OCI-LY3 (cell line): ENCODE results near the gene NCCRP1.

Experiments used
- H2AFZ ChIP-seq: fragments of 200-600, 300-600 bp; shearing (Covaris generic); 2 replicates; pipeline ENCODE4 v1.6.0; 2014; ENCODE audit warnings: antibody characterized with exemption, low read depth, low read length
- H3K27ac ChIP-seq: fragments of 200-600, 300-600 bp; sonication (generic); 2 replicates; pipeline ENCODE4 v1.5.1; 2014; ENCODE audit warnings: mild to moderate bottlenecking, low read length, moderate library complexity, mixed read lengths
- H3K27me3 ChIP-seq: fragments of 200-600, 300-600 bp; sonication (generic); 2 replicates; pipeline ENCODE4 v1.6.1; 2014; ENCODE audit warnings: low read depth, low read length, mixed read lengths
- H3K36me3 ChIP-seq: fragments of 200-600, 300-600 bp; sonication (generic); replicated peaks from 2 replicates; pipeline ENCODE3; 2014; ENCODE audit warnings: low read depth, low read length, mixed read lengths
- H3K4me1 ChIP-seq: fragments of 300-600, 200-600 bp; sonication (generic); 2 replicates; pipeline ENCODE4 v1.6.1; 2014; ENCODE audit warnings: low read length, mixed read lengths
- H3K4me2 ChIP-seq: fragments of 200-600, 300-600 bp; sonication (generic); 2 replicates; pipeline ENCODE4 v1.6.1; 2014; ENCODE audit warnings: low read length, mixed read lengths
- H3K4me3 ChIP-seq: fragments of 300-600, 200-600 bp; sonication (generic); 2 replicates; pipeline ENCODE4 v1.5.1; 2014; ENCODE audit warnings: antibody characterized with exemption, mild to moderate bottlenecking, low read length, moderate library complexity
- H3K79me2 ChIP-seq: fragments of 300-600, 200-600 bp; shearing (Covaris generic); 2 replicates; pipeline ENCODE4 v1.6.1; 2014; ENCODE audit warnings: mild to moderate bottlenecking, low read length, mixed read lengths
- H3K9ac ChIP-seq: fragments of 300-600, 200-600 bp; shearing (Covaris generic); 2 replicates; pipeline ENCODE4 v1.6.0; 2014; ENCODE audit warnings: mild to moderate bottlenecking, low read length, moderate library complexity
- H3K9me3 ChIP-seq: fragments of 200-600, 300-600 bp; shearing (Covaris generic); 2 replicates; pipeline ENCODE4 v1.6.1; 2014; ENCODE audit warnings: low read length, mixed read lengths; ENCODE audit not compliant: insufficient read depth
- H4K20me1 ChIP-seq: fragments of 200-600, 300-600 bp; sonication (generic); 2 replicates; pipeline ENCODE4 v1.6.1; 2016; ENCODE audit warnings: low read length, mixed read lengths; ENCODE audit not compliant: insufficient read depth
- CTCF ChIP-seq: fragments of 200-600, 300-600 bp; sonication (generic); IDR thresholded peaks from 2 replicates; pipeline ENCODE4 v1.5.1; 2014; ENCODE audit warnings: antibody characterized with exemption, low read length, low read depth
- EZH2phosphoT487 ChIP-seq: fragments of 200-600 bp; shearing (Covaris generic); IDR thresholded peaks from 2 replicates; pipeline ENCODE4 v1.6.1; 2018; ENCODE audit warnings: antibody characterized with exemption, mixed run types, low read depth

The NCCRP1 gene

GRCh38 chr19:39172700-39173501 lies 23.9 kb upstream of the NCCRP1 start:
- no peak for TF ChIP-seq CTCF
- TF ChIP-seq EZH2phosphoT487, result no peak

GRCh38 chr19:39173502-39173991 lies 23.2 kb upstream of the NCCRP1 start:
- no peaks in the 10 kb centered on the region for H3K4me1 ChIP-seq
- H3K9me3 ChIP-seq, result no peaks in the 10 kb centered on the region
- no peak overlapping the region for H3K4me2 ChIP-seq
- TF ChIP-seq EZH2phosphoT487 (no peak), CTCF (no peak)
- no peak overlapping the region for H3K9ac ChIP-seq
- peaks cover 5% of the 10 kb centered on the region for H3K36me3 ChIP-seq
- H4K20me1 ChIP-seq, result no peaks in the 10 kb centered on the region
- no peak overlapping the region for H3K27ac ChIP-seq
- no peaks in the 10 kb centered on the region for H3K79me2 ChIP-seq
- H3K4me3 ChIP-seq, result no peak overlapping the region
- H2AFZ ChIP-seq, result no peak overlapping the region
- no peaks in the 10 kb centered on the region for H3K27me3 ChIP-seq

More at GRCh38 chr19:39172700-39173501, 23.9 kb upstream of the NCCRP1 start:
- no peak overlapping the region for H3K27ac ChIP-seq
- H3K9ac ChIP-seq, result no peak overlapping the region
- no peaks in the 10 kb centered on the region for H3K9me3 ChIP-seq
- H3K4me1 ChIP-seq, result no peaks in the 10 kb centered on the region
- H2AFZ ChIP-seq, result no peak overlapping the region
- H3K4me2 ChIP-seq, result no peak overlapping the region
- H3K36me3 ChIP-seq, result peaks cover 5% of the 10 kb centered on the region
- no peaks in the 10 kb centered on the region for H3K27me3 ChIP-seq
- no peak overlapping the region for H3K4me3 ChIP-seq
- H4K20me1 ChIP-seq, result no peaks in the 10 kb centered on the region
- H3K79me2 ChIP-seq, result no peaks in the 10 kb centered on the region

GRCh38 chr19:39174142-39174541 lies 22.6 kb upstream of the NCCRP1 start:
- Histone ChIP-seq H4K20me1 (no peaks in the 10 kb centered on the region), H3K9me3 (no peaks in the 10 kb centered on the region), H3K36me3 (peaks cover 5% of the 10 kb centered on the region), H3K27me3 (no peaks in the 10 kb centered on the region), H3K79me2 (no peaks in the 10 kb centered on the region), H3K4me3 (no peak overlapping the region), H2AFZ (no peak overlapping the region), H3K9ac (no peak overlapping the region), H3K4me2 (no peak overlapping the region), H3K27ac (no peak overlapping the region), H3K4me1 (no peaks in the 10 kb centered on the region)
- TF ChIP-seq CTCF (no peak), EZH2phosphoT487 (no peak)

- Histone ChIP-seq H3K79me2 (no peaks in the 10 kb centered on the region), H3K4me2 (no peak overlapping the region), H3K27ac (no peak overlapping the region), H2AFZ (no peak overlapping the region), H3K4me3 (no peak overlapping the region), H3K9me3 (no peaks in the 10 kb centered on the region), H3K36me3 (peaks cover 5% of the 10 kb centered on the region), H3K9ac (no peak overlapping the region), H3K4me1 (no peaks in the 10 kb centered on the region), H4K20me1 (no peaks in the 10 kb centered on the region), H3K27me3 (no peaks in the 10 kb centered on the region)
- no peak for TF ChIP-seq CTCF
- TF ChIP-seq EZH2phosphoT487, result no peak
Observed at GRCh38 chr19:39174558-39175544, 21.9 kb upstream of the NCCRP1 start.
